Astrocyte of the spinal cord (primary cell): ENCODE data around the gene PPP1R2B.

Experiments
- DNase-seq: peaks from one replicate; pipeline ENCODE4 v3.0.0; 2011; ENCODE audit warnings: low read depth, low spot score
- H3K4me3 ChIP-seq: 2 replicates; pipeline ENCODE4 v1.5.1; 2011; ENCODE audit warnings: low read depth, mild to moderate bottlenecking, low read length, moderate library complexity
- CTCF ChIP-seq: IDR thresholded peaks from 2 replicates; pipeline ENCODE4 v1.5.1; 2012; ENCODE audit warnings: low read depth, mild to moderate bottlenecking, low read length, inconsistent platforms
- in situ Hi-C: cut with HindIII; loops from 2 replicates; pipeline ENCODE4 v1.10.0; 2017; ENCODE audit warnings: low sequenced_read_pairs

The PPP1R2B gene

GRCh38 chr5:156819967-156820581 is 30.0 kb upstream of the PPP1R2B start:
- in situ Hi-C loops: no loop called here
- DNase-seq: no peak
- TF ChIP-seq CTCF: no peak
- H3K4me3 ChIP-seq: no peak overlapping the region

GRCh38 chr5:156824241-156824640 is 25.9 kb upstream of the PPP1R2B start:
- in situ Hi-C loops: no loop called here

DNA sequence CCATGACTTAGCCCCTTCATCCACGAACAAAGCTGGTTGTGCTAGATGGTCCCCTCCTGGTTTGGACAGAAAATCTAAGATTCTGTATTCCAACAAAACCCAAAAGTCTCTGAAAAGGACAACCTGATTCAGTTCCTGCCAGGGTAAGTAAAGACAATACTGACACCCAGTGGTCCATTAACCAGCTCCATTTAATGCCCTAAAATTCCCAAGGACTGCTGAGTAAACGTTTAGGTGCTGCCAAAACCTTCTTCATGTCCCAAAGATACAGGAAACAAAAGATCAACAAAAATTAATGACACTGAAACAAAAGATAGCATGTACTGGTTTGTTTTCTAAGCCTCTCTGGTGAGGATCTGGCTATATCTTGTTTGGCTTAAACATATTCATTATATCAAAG is 25.3 kb upstream of the PPP1R2B start:
- H3K4me3 ChIP-seq: no peak overlapping the region
- in situ Hi-C loops: no loop called here

More at GRCh38 chr5:156824241-156824640, 25.9 kb upstream of the PPP1R2B start:
- TF ChIP-seq CTCF: no peak
- H3K4me3 ChIP-seq: no peak overlapping the region
- no peak for DNase-seq

GRCh38 chr5:156825688-156826087 is 24.4 kb upstream of the PPP1R2B start:
- in situ Hi-C loops: no loop called here

More for the DNA sequence above, 25.3 kb upstream of the PPP1R2B start:
- TF ChIP-seq CTCF: peak; percentile 14
- DNase-seq: peak; percentile 3

GRCh38 chr5:156826150-156826549 is 23.9 kb upstream of the PPP1R2B start:
- DNase-seq: no peak
- no peak overlapping the region for H3K4me3 ChIP-seq
- in situ Hi-C loops: no loop called here
- TF ChIP-seq CTCF: no peak

More at GRCh38 chr5:156825688-156826087, 24.4 kb upstream of the PPP1R2B start:
- no peak overlapping the region for H3K4me3 ChIP-seq
- TF ChIP-seq CTCF: no peak
- no peak for DNase-seq

- in situ Hi-C loops: no loop called here
- no peak for DNase-seq
- TF ChIP-seq CTCF: no peak
- H3K4me3 ChIP-seq: no peak overlapping the region
Observed at GRCh38 chr5:156834916-156835315, 15.2 kb upstream of the PPP1R2B start.
